GM12878 (cell line): ENCODE data around the gene OPN4. TPM values are rescaled to one million over a fixed set of nuclear protein-coding genes. Genes with fewer than 3 reads are reported as not detected.

Experiments used
- ATAC-seq: fragments of 200-7000 bp; cut with Tn5 transposase; 3 replicates; pipeline ENCODE4 v1.9.1; 2020; ENCODE audit warnings: mild to moderate bottlenecking, moderate library complexity
- BruUV-seq: library from RNA; stranded (reverse); fragments of 400-500 nt; replicated peaks from 2 replicates; lab custom pipeline; 2021; lab: Mats Ljungman, UMichigan
- CTCF ChIA-PET: fragments of 300-600 bp; sonication (Branson Sonifier 250); formaldehyde crosslinking; extraction: SDS; loops from one replicate; lab custom pipeline; 2021; ENCODE audit warnings: inconsistent platforms; lab: Yijun Ruan, JAX
- POLR2A ChIA-PET: fragments of 350-600 bp; formaldehyde crosslinking; extraction: SDS; loops from one replicate; lab custom pipeline; 2021; ENCODE audit warnings: inconsistent platforms; lab: Charles Lee
- RAD21 ChIA-PET: fragments of 300-600 bp; sonication (Branson Sonifier 250); formaldehyde crosslinking; loops from one replicate; lab custom pipeline; 2023; ENCODE audit warnings: antibody characterized with exemption; ENCODE audit not compliant: unreplicated experiment; lab: Charles Lee
- SMC1A ChIA-PET: fragments of 300-600 bp; sonication (Branson Sonifier 250); formaldehyde crosslinking; loops from one replicate; lab custom pipeline; 2023; ENCODE audit not compliant: unreplicated experiment, uncharacterized antibody; lab: Charles Lee
- DNase-seq: peaks from one replicate; pipeline ENCODE4 v3.0.0-alpha.2; 2011; ENCODE audit warnings: low read depth, low spot score
- FAIRE-seq: peaks from 3 replicates; lab custom pipeline; 2011; peaks lifted over from hg19 to GRCh38; lab: Jason Lieb, UNC
- H2AFZ ChIP-seq: 2 replicates; pipeline ENCODE4 v1.6.0; 2011; ENCODE audit warnings: low read depth, low read length, control low read depth; ENCODE audit not compliant: control insufficient read depth
- H3K27ac ChIP-seq: 2 replicates; pipeline ENCODE4 v1.5.1; 2011; ENCODE audit warnings: control low read depth; ENCODE audit not compliant: control insufficient read depth, insufficient read depth
- H3K27me3 ChIP-seq, 2 experiments: replicated peaks in 1 of 2; 2 replicates each; pipeline versions ENCODE4 v1.6.0 to v1.6.1; 2011; ENCODE audit warnings: low read length in 1 of 2; ENCODE audit not compliant: control insufficient read depth in 2 of 2, insufficient read depth in 2 of 2
- H3K36me3 ChIP-seq, 2 experiments: 2 replicates each; pipeline ENCODE4 v1.5.1; 2011; ENCODE audit warnings: low read length in 1 of 2; ENCODE audit not compliant: control insufficient read depth in 2 of 2, insufficient read depth in 2 of 2
- H3K4me1 ChIP-seq: 2 replicates; pipeline ENCODE4 v1.6.1; 2011; ENCODE audit warnings: mild to moderate bottlenecking, low read length, moderate library complexity, mixed read lengths; ENCODE audit not compliant: control insufficient read depth, insufficient read depth
- H3K4me2 ChIP-seq: 2 replicates; pipeline ENCODE4 v1.6.0; 2011; ENCODE audit warnings: control low read depth; ENCODE audit not compliant: control insufficient read depth, insufficient read depth
- H3K4me3 ChIP-seq: fragments of 200-600 bp; sonication (generic); 2 replicates; pipeline ENCODE4 v1.5.1; 2016
- H3K79me2 ChIP-seq: 2 replicates; pipeline ENCODE4 v1.6.0; 2011; ENCODE audit warnings: low read length; ENCODE audit not compliant: control insufficient read depth, insufficient read depth
- H3K9ac ChIP-seq: 2 replicates; pipeline ENCODE4 v1.8.0; 2011; ENCODE audit warnings: low read length, control low read depth, mixed read lengths; ENCODE audit not compliant: control insufficient read depth, insufficient read depth
- H3K9me3 ChIP-seq: replicated peaks from 3 replicates; pipeline ENCODE4 v1.5.1; 2011; ENCODE audit warnings: mild to moderate bottlenecking, low read length; ENCODE audit not compliant: control insufficient read depth, insufficient read depth
- H4K20me1 ChIP-seq: 2 replicates; pipeline ENCODE4 v1.6.0; 2011; ENCODE audit not compliant: control insufficient read depth, insufficient read depth
- BRCA1 ChIP-seq: IDR thresholded peaks from 2 replicates; pipeline ENCODE4 v1.6.1; 2011; ENCODE audit warnings: low read depth, low read length, improper control_type of control experiment
- CTCF ChIP-seq, 3 experiments: IDR thresholded peaks in 2 of 3; conservative IDR thresholded peaks in 1 of 3; 2 replicates each; pipeline ENCODE4 v1.5.1; 2011; ENCODE audit warnings: low read depth in 3 of 3, low read length in 3 of 3, mild to moderate bottlenecking in 3 of 3, control low read depth in 2 of 3, moderate library complexity in 2 of 3, inconsistent platforms in 1 of 3, mixed read lengths in 1 of 3; ENCODE audit not compliant: control insufficient read depth in 2 of 3, insufficient read depth in 1 of 3; ENCODE audit errors: extremely low read depth in 1 of 3
- IRF4 ChIP-seq: IDR thresholded peaks from 2 replicates; pipeline ENCODE4 v1.6.1; 2011; ENCODE audit warnings: low read depth, low read length
- MXI1 ChIP-seq: fragments of 150-350 bp; IDR thresholded peaks from 2 replicates; pipeline ENCODE4 v1.6.1; 2011; ENCODE audit warnings: low read depth, mild to moderate bottlenecking, inconsistent platforms, low read length, improper control_type of control experiment
- MYB ChIP-seq: fragments of 150-350 bp; IDR thresholded peaks from 2 replicates; pipeline ENCODE4 v1.6.1; 2014; ENCODE audit warnings: mild to moderate bottlenecking, low read depth, low read length, borderline replicate concordance
- RUNX3 ChIP-seq: IDR thresholded peaks from 2 replicates; pipeline ENCODE4 v1.6.1; 2012; ENCODE audit warnings: low read length, inconsistent platforms
- WRNIP1 ChIP-seq: IDR thresholded peaks from 2 replicates; pipeline ENCODE4 v1.6.1; 2011; ENCODE audit warnings: low read depth, low read length, improper control_type of control experiment, borderline replicate concordance
- WGBS: methylation state at CpG from one replicate; pipeline ENCODE4 v1.1.6; 2016; ENCODE audit warnings: low lambda C conversion rate; ENCODE audit not compliant: insufficient replicate concordance, insufficient coverage; ENCODE audit errors: missing lambda C conversion rate; 5-methylcytosine and 5-hydroxymethylcytosine counted together
- in situ Hi-C: fragments of 300-500 bp; cut with MboI; formaldehyde crosslinking; loops from 9 replicates; pipeline ENCODE4 v1.14.3; 2018; ENCODE audit warnings: mixed read lengths
- intact Hi-C: fragments of 100-400 bp; cut with micrococcal nuclease; formaldehyde crosslinking; loops from one replicate; pipeline ENCODE4 v1.14.2; 2022; ENCODE audit not compliant: unreplicated experiment
- polyA plus RNA-seq, 11 experiments: library from polyadenylated mRNA; depleted of rRNA in 4 of 11; unstranded in 6 of 11; stranded (reverse) in 5 of 11; fragments of >200 nt; fragmentation: Nextera tagmentation in 4 of 11; fragmentation: Illumina TruSeq in 1 of 11; extraction: Ambion mirVana in 4 of 11; extraction: Trizol in 1 of 11; gene quantifications; 1 replicate in 1 of 11; 2 replicates in 10 of 11; pipeline versions ENCODE4 v1.2.1 to v1.2.3, GENCODE V29; 2011 to 2016; ENCODE audit warnings: inconsistent platforms in 2 of 11, missing spikeins in 2 of 11, low read depth in 1 of 11
- total RNA-seq, 4 experiments: library from RNA; depleted of rRNA in 3 of 4; stranded (reverse); fragments of >200 nt in 3 of 4; fragmentation: Illumina TruSeq in 1 of 4; extraction: Trizol in 1 of 4; gene quantifications; 2 replicates each; pipeline versions ENCODE4 v1.2.1 to v1.2.3, GENCODE V29; 2013 to 2021

The OPN4 gene
- total and polyA plus RNA-seq, 10 of the 15 experiments (the other 5 are each of a cell fraction or from before 2014, with no cell fraction given): not detected

- no peak for TF ChIP-seq WRNIP1
- no peak for TF ChIP-seq IRF4
- no peak for TF ChIP-seq BRCA1
- TF ChIP-seq CTCF (IDR thresholded peaks at IDR 0.05 in 2 of 3, conservative IDR thresholded peaks at IDR 0.05 in 1 of 3; ENCODE audit: control insufficient read depth in 2 of 3, extremely low read depth in 1 of 3, insufficient read depth in 1 of 3, low read depth in 3 of 3, low read length in 3 of 3): no peak
- TF ChIP-seq MYB: no peak
- no peak for TF ChIP-seq RUNX3
These were observed 4.2 kb upstream of the OPN4 start (continued) for GRCh38 chr10:86650151-86650550.

DNA sequence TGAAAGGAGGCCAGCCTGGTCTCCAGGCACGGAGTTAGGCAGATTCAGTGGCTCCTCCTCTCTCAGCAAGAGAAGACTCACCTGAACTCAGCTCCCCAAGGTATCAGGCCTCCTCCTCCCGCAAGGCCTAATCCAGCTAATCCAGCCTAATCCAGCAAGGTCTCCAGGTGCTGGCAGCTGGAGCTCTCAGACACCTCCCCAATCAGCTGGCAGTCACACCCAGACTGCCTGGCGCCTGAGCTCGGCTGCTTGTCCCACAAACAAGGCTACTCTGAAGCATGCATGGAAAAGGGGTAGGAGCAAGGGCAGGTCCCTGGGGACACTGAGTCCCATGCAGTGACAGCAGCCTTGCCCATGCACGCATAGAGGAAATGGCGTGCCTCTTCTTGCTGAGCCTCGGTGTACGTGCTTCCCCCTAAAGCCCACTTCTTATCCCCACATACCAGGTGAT lies 3.3 kb upstream of the OPN4 start:
- Histone ChIP-seq H3K9ac (no peak overlapping the region), H3K4me2 (no peak overlapping the region), H3K79me2 (no peaks in the 10 kb centered on the region), H3K9me3 (no peaks in the 10 kb centered on the region), H3K27ac (no peak overlapping the region), H4K20me1 (no peaks in the 10 kb centered on the region), H3K27me3 (no peaks in the 10 kb centered on the region; a peak in 1 of 4 replicates), H3K4me1 (no peaks in the 10 kb centered on the region), H2AFZ (no peak overlapping the region), H3K4me3 (no peak overlapping the region), H3K36me3 (no peaks in the 10 kb centered on the region)
- no peak for TF ChIP-seq MXI1
- intact Hi-C loops: no loop called here
- WGBS: 47% methylated on average over 6 of the region's 8 CpGs
- SMC1A ChIA-PET: interaction anchor here (0.7 kb wide), 1 partner anchor 66 kb away, joined by 3 read pairs; no protein-coding TSS in a partner anchor
- DNase-seq (no peak), FAIRE-seq (no peak), ATAC-seq (no peak)
- RAD21 ChIA-PET: no interaction called here
- CTCF ChIA-PET: no interaction called here
- POLR2A ChIA-PET: no interaction called here
- BruUV-seq: no TSS peak
- in situ Hi-C loops: no loop called here
